K562 (cell line): ENCODE data around the gene PRKCB. TPM values are rescaled to one million over a fixed set of nuclear protein-coding genes. Genes with fewer than 3 reads are reported as not detected.
A peak's percentile ranks its signal among the peaks of the same experiment; 100 is the strongest.

ENCODE experiments used
- ATAC-seq: fragments of 200-7000 bp; cut with Tn5 transposase; 3 replicates; pipeline ENCODE4 v1.9.1; 2020; ENCODE audit warnings: moderate library complexity
- BruUV-seq: library from RNA; stranded (reverse); fragments of 400-500 nt; replicated peaks from 2 replicates; lab custom pipeline; 2021; lab: Mats Ljungman, UMichigan
- CTCF ChIA-PET: fragments of 300-600 bp; formaldehyde crosslinking; extraction: SDS; loops from one replicate; lab custom pipeline; 2021; ENCODE audit warnings: low intra/inter-chr PET ratio; lab: Yijun Ruan, JAX
- POLR2A ChIA-PET: fragments of 300-600, 350-650 bp; sonication (Branson Sonifier 250); formaldehyde crosslinking; extraction: SDS; loops from one replicate; lab custom pipeline; 2021; ENCODE audit warnings: antibody characterized with exemption, inconsistent platforms; lab: Yijun Ruan, JAX
- DNase-seq, 4 experiments: peaks; one replicate each; pipeline versions ENCODE4 v3.0.0 to v3.0.0-alpha.2; 2011 to 2018; ENCODE audit warnings: low spot score in 3 of 4, mixed read lengths in 3 of 4; ENCODE audit errors: extremely low read depth in 1 of 4
- FAIRE-seq: peaks from 2 replicates; lab custom pipeline; 2011; peaks lifted over from hg19 to GRCh38; lab: Jason Lieb, UNC
- H2AFZ ChIP-seq: 2 replicates; pipeline ENCODE4 v1.6.0; 2011; ENCODE audit warnings: low read depth, low read length, control low read depth, inconsistent platforms
- H3K27ac ChIP-seq: fragments of 200-600 bp; 3 replicates; pipeline ENCODE4 v1.8.0; 2011; ENCODE audit warnings: low read depth, mild to moderate bottlenecking, control low read depth, inconsistent platforms, low read length, moderate library complexity, mixed read lengths; ENCODE audit errors: extremely low read depth
- H3K27me3 ChIP-seq, 2 experiments: fragments of 300-600 bp in 1 of 2; 2 replicates in 1 of 2; 3 replicates in 1 of 2; pipeline versions ENCODE4 v1.6.0 to v1.8.0; 2011; ENCODE audit warnings: inconsistent platforms in 2 of 2, low read length in 2 of 2, mild to moderate bottlenecking in 1 of 2, mixed read lengths in 1 of 2, moderate library complexity in 1 of 2; ENCODE audit not compliant: control insufficient read depth in 2 of 2, insufficient read depth in 2 of 2
- H3K36me3 ChIP-seq: fragments of 300-600 bp; 3 replicates; pipeline ENCODE4 v1.8.0; 2011; ENCODE audit warnings: mild to moderate bottlenecking, low read length, inconsistent platforms; ENCODE audit not compliant: control insufficient read depth, insufficient read depth
- H3K4me1 ChIP-seq, 2 experiments: fragments of 200-600 bp in 1 of 2; replicated peaks in 1 of 2; 2 replicates in 1 of 2; 3 replicates in 1 of 2; pipeline versions ENCODE4 v1.5.1 to v1.8.0; 2011; ENCODE audit warnings: inconsistent platforms in 2 of 2, low read length in 2 of 2, mild to moderate bottlenecking in 1 of 2, mixed read lengths in 1 of 2, moderate library complexity in 1 of 2; ENCODE audit not compliant: control insufficient read depth in 2 of 2, insufficient read depth in 2 of 2
- H3K4me2 ChIP-seq: 2 replicates; pipeline ENCODE4 v1.6.1; 2011; ENCODE audit warnings: low read length, control low read depth, inconsistent platforms, mixed read lengths; ENCODE audit not compliant: insufficient read depth
- H3K4me3 ChIP-seq: fragments of 200-600 bp; sonication (generic), shearing (Covaris generic); 2 replicates; pipeline ENCODE4 v1.5.1; 2016; ENCODE audit warnings: control low read depth, inconsistent platforms
- H3K79me2 ChIP-seq: fragments of 200-600 bp; 3 replicates; pipeline ENCODE4 v1.8.0; 2011; ENCODE audit warnings: low read length, inconsistent platforms; ENCODE audit not compliant: control insufficient read depth, insufficient read depth
- H3K9ac ChIP-seq, 2 experiments: 2 replicates each; pipeline versions ENCODE4 v1.6.0 to v1.6.1; 2011; ENCODE audit warnings: low read depth in 2 of 2, low read length in 2 of 2, control low read depth in 1 of 2, inconsistent platforms in 1 of 2, mild to moderate bottlenecking in 1 of 2, mixed read lengths in 1 of 2; ENCODE audit not compliant: insufficient read depth in 1 of 2
- H3K9me1 ChIP-seq: one replicate; pipeline ENCODE4 v1.6.0; 2011; ENCODE audit warnings: inconsistent platforms, mild to moderate bottlenecking, low read length, moderate library complexity; ENCODE audit not compliant: control insufficient read depth, insufficient read depth
- H3K9me3 ChIP-seq: replicated peaks from 2 replicates; pipeline ENCODE4 v1.5.1; 2011; ENCODE audit warnings: low read depth, low read length, inconsistent platforms; ENCODE audit not compliant: control insufficient read depth, insufficient read depth
- H4K20me1 ChIP-seq: replicated peaks from 2 replicates; pipeline ENCODE4 v1.6.1; 2011; ENCODE audit warnings: low read length, inconsistent platforms, mixed read lengths; ENCODE audit not compliant: control insufficient read depth, insufficient read depth
- CBX1 ChIP-seq: sonication (generic); IDR thresholded peaks from 2 replicates; pipeline ENCODE4 v1.6.1; 2016; ENCODE audit warnings: antibody characterized with exemption, low read depth, mild to moderate bottlenecking
- DMBX1 ChIP-seq: fragments of 250-450 bp; sonication (Bioruptor Pico); IDR thresholded peaks from 2 replicates; pipeline ENCODE4 v1.8.0; 2022; ENCODE audit warnings: inconsistent platforms, mild to moderate bottlenecking, moderate library complexity, borderline replicate concordance
- HDAC2 ChIP-seq: fragments of 450-650 bp; IDR thresholded peaks from 2 replicates; pipeline ENCODE4 v1.6.1; 2016; ENCODE audit warnings: mild to moderate bottlenecking
- MXI1 ChIP-seq: IDR thresholded peaks from 2 replicates; pipeline ENCODE4 v1.6.1; 2011; ENCODE audit warnings: low read depth, mild to moderate bottlenecking, improper control_type of control experiment, low read length
- RBM25 ChIP-seq: fragments of 200-400 bp; formaldehyde crosslinking; IDR thresholded peaks from 2 replicates; pipeline ENCODE4 v1.6.1; 2018; ENCODE audit warnings: low read length, low read depth, moderate library complexity; ENCODE audit not compliant: severe bottlenecking
- RCOR1 ChIP-seq, 2 experiments: IDR thresholded peaks; 2 replicates each; pipeline ENCODE4 v1.6.1; 2012; ENCODE audit warnings: low read depth in 2 of 2, low read length in 2 of 2, borderline replicate concordance in 1 of 2, improper control_type of control experiment in 1 of 2
- SAP30 ChIP-seq: fragments of 200-600 bp; sonication (generic); IDR thresholded peaks from 2 replicates; pipeline ENCODE4 v1.6.1; 2012; ENCODE audit warnings: borderline replicate concordance, low read depth, mild to moderate bottlenecking, moderate library complexity, low read length, control low read depth, inconsistent platforms; ENCODE audit not compliant: insufficient read depth, poor library complexity, severe bottlenecking
- TFAM ChIP-seq: fragments of 250-450 bp; sonication (Bioruptor Pico); conservative IDR thresholded peaks from 2 replicates; pipeline ENCODE4 v1.5.0; 2021; ENCODE audit warnings: mild to moderate bottlenecking, moderate library complexity
- TOE1 ChIP-seq, 2 experiments: fragments of 450-650 bp in 1 of 2; sonication (generic) in 1 of 2; formaldehyde crosslinking in 1 of 2; IDR thresholded peaks; 2 replicates each; pipeline versions ENCODE4 v1.7.1 to v1.8.0; 2016 to 2022; ENCODE audit warnings: borderline replicate concordance in 2 of 2, mild to moderate bottlenecking in 2 of 2, antibody characterized with exemption in 1 of 2, inconsistent platforms in 1 of 2, low read depth in 1 of 2, missing genetic modification reagents in 1 of 2, moderate library complexity in 1 of 2
- ZNF24 ChIP-seq: fragments of 450-650 bp; IDR thresholded peaks from 2 replicates; pipeline ENCODE4 v1.6.1; 2016
- WGBS: fragments of 100-300 bp; shearing (Covaris generic); methylation state at CpG from one replicate; pipeline ENCODE4 v1.1.6; 2016; ENCODE audit warnings: low coverage, mixed read lengths; ENCODE audit not compliant: insufficient coverage; ENCODE audit errors: missing lambda C conversion rate; 5-methylcytosine and 5-hydroxymethylcytosine counted together
- in situ Hi-C: fragments of 300-500 bp; cut with MboI; formaldehyde crosslinking; loops from 4 replicates; pipeline ENCODE4 v1.15.0; 2018; ENCODE audit warnings: inconsistent platforms, mixed read lengths
- intact Hi-C: fragments of 100-400 bp; cut with micrococcal nuclease; formaldehyde crosslinking; loops from 2 replicates; pipeline ENCODE4 v1.14.2; 2022
- polyA plus RNA-seq, 8 experiments: library from polyadenylated mRNA; depleted of rRNA in 4 of 8; stranded (reverse) in 5 of 8; unstranded in 3 of 8; fragments of >200 nt; fragmentation: Nextera tagmentation in 2 of 8; fragmentation: Illumina TruSeq in 1 of 8; extraction: Ambion mirVana in 2 of 8; extraction: Trizol in 1 of 8; gene quantifications; 2 replicates each; pipeline versions ENCODE4 v1.2.1 to v1.2.3, GENCODE V29; 2011 to 2014; ENCODE audit warnings: inconsistent platforms in 1 of 8, missing spikeins in 1 of 8
- total RNA-seq, 7 experiments: library from RNA; depleted of rRNA in 6 of 7; stranded (reverse); fragments of >200 nt in 6 of 7; fragmentation: Illumina TruSeq in 2 of 7; extraction: Trizol in 2 of 7; gene quantifications; 2 replicates each; pipeline versions ENCODE4 v1.2.1 to v1.2.3, GENCODE V29; 2011 to 2021; ENCODE audit warnings: low replicate concordance in 1 of 7
- TF ChIP-seq, protein P1 (sequence below): fragments of 450-650 bp; IDR thresholded peaks from 2 replicates; pipeline ENCODE4 v1.6.1; 2017; ENCODE audit warnings: antibody characterized with exemption, mild to moderate bottlenecking
- TF ChIP-seq, protein P2 (sequence below): sonication (generic); formaldehyde crosslinking; IDR thresholded peaks from 2 replicates; pipeline ENCODE4 v1.8.0; 2023; ENCODE audit warnings: mild to moderate bottlenecking, missing genetic modification reagents

Gene PRKCB
- total and polyA plus RNA-seq, 9 of the 15 experiments (the other 6 are each of a cell fraction or from before 2014, with no cell fraction given): 49.9 to 276 (median 148) TPM

DNA sequence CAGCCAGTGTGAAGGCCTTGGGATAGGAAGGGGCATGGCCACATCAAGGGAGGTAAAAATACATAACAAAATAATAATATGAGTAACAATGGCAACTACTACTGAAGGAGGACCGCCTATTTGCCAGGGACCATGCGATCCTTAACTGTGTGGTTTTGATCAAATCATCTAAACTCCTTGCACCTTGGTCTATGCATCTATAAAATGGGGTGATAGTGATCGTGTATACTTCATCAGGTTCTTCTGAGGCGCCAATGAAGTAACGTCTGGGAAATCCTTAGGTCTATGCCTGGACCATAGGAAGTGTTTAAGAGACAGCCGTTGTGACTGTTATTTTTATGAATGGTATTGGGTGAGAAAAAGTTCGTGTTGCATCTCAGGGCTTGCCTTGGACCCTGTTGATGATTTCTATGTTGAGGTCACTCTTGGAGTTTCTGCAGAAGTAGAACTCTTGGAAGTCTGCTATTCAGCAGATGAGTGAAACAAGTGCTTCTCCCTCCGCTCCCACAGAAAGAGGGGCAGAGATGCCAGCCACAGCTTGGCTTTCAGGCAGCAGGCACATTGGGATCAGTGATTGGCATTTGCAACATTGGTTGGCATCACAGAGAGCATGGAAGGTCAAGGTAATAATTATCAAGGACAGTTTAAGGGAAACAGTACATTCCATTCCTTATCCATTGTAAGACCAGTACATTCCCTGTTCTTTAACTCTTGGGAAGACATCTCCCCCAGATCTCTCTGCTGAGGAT lies 63.1 kb downstream of the PRKCB start:
- FAIRE-seq (no peak), DNase-seq (no peak), ATAC-seq (no peak)
- Histone ChIP-seq H3K9ac (peak overlapping the region in 1 of 2 experiments; percentile 5; a peak in 1 of 4 replicates), H3K36me3 (peaks cover 49% of the 10 kb centered on the region), H2AFZ (no peak overlapping the region), H3K4me1 (peaks cover 12 to 53% of the 10 kb centered on the region in 2 experiments), H3K9me3 (no peaks in the 10 kb centered on the region), H3K9me1 (no peaks in the 10 kb centered on the region), H3K79me2 (peaks cover 91% of the 10 kb centered on the region), H3K27me3 (no peaks in the 10 kb centered on the region), H4K20me1 (no peaks in the 10 kb centered on the region), H3K4me3 (no peak overlapping the region), H3K27ac (peak overlapping the region; percentile 73), H3K4me2 (peak overlapping the region; percentile 10; the same call in 1 of the 2 replicates)
- intact Hi-C loops: no loop called here
- in situ Hi-C loops: no loop called here
- 84% methylated on average over 8 of the region's 8 CpGs for WGBS
- no TSS peak for BruUV-seq
- CTCF ChIA-PET: no interaction called here
- POLR2A ChIA-PET: interaction anchor here (0.6 kb wide), 1 partner anchor 127 kb away, joined by 3 read pairs; no protein-coding TSS in a partner anchor
- no peak for TF ChIP-seq MXI1
- TF ChIP-seq ZNF24: 0 out of 2 replicates have a peak, but pooled peaks have one; percentile 23
- TF ChIP-seq CBX1: 0 out of 2 replicates have a peak, but pooled peaks have one; percentile 21
- TF ChIP-seq, protein P1, sequence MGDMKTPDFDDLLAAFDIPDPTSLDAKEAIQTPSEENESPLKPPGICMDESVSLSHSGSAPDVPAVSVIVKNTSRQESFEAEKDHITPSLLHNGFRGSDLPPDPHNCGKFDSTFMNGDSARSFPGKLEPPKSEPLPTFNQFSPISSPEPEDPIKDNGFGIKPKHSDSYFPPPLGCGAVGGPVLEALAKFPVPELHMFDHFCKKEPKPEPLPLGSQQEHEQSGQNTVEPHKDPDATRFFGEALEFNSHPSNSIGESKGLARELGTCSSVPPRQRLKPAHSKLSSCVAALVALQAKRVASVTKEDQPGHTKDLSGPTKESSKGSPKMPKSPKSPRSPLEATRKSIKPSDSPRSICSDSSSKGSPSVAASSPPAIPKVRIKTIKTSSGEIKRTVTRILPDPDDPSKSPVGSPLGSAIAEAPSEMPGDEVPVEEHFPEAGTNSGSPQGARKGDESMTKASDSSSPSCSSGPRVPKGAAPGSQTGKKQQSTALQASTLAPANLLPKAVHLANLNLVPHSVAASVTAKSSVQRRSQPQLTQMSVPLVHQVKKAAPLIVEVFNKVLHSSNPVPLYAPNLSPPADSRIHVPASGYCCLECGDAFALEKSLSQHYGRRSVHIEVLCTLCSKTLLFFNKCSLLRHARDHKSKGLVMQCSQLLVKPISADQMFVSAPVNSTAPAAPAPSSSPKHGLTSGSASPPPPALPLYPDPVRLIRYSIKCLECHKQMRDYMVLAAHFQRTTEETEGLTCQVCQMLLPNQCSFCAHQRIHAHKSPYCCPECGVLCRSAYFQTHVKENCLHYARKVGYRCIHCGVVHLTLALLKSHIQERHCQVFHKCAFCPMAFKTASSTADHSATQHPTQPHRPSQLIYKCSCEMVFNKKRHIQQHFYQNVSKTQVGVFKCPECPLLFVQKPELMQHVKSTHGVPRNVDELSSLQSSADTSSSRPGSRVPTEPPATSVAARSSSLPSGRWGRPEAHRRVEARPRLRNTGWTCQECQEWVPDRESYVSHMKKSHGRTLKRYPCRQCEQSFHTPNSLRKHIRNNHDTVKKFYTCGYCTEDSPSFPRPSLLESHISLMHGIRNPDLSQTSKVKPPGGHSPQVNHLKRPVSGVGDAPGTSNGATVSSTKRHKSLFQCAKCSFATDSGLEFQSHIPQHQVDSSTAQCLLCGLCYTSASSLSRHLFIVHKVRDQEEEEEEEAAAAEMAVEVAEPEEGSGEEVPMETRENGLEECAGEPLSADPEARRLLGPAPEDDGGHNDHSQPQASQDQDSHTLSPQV: peak; percentile 44; the same call in 1 of the 2 replicates
- TF ChIP-seq DMBX1 (CRISPR knock-in tag): peak; percentile 61; the same call in 1 of the 2 replicates
- TF ChIP-seq TOE1 (IDR thresholded peaks at IDR 0.05; ENCODE audit: borderline replicate concordance): no peak
- no peak for TF ChIP-seq TOE1 (CRISPR knock-in tag; IDR thresholded peaks at IDR 0.05; ENCODE audit: borderline replicate concordance, low read depth)
- TF ChIP-seq, protein P2, sequence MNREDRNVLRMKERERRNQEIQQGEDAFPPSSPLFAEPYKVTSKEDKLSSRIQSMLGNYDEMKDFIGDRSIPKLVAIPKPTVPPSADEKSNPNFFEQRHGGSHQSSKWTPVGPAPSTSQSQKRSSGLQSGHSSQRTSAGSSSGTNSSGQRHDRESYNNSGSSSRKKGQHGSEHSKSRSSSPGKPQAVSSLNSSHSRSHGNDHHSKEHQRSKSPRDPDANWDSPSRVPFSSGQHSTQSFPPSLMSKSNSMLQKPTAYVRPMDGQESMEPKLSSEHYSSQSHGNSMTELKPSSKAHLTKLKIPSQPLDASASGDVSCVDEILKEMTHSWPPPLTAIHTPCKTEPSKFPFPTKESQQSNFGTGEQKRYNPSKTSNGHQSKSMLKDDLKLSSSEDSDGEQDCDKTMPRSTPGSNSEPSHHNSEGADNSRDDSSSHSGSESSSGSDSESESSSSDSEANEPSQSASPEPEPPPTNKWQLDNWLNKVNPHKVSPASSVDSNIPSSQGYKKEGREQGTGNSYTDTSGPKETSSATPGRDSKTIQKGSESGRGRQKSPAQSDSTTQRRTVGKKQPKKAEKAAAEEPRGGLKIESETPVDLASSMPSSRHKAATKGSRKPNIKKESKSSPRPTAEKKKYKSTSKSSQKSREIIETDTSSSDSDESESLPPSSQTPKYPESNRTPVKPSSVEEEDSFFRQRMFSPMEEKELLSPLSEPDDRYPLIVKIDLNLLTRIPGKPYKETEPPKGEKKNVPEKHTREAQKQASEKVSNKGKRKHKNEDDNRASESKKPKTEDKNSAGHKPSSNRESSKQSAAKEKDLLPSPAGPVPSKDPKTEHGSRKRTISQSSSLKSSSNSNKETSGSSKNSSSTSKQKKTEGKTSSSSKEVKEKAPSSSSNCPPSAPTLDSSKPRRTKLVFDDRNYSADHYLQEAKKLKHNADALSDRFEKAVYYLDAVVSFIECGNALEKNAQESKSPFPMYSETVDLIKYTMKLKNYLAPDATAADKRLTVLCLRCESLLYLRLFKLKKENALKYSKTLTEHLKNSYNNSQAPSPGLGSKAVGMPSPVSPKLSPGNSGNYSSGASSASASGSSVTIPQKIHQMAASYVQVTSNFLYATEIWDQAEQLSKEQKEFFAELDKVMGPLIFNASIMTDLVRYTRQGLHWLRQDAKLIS: no peak
- TF ChIP-seq HDAC2: 0 out of 2 replicates have a peak, but pooled peaks have one; percentile 73
- TF ChIP-seq RBM25: peak; percentile 94
- 0 out of 4 replicates have a peak, but pooled peaks of 1 of the 2 experiments have one; percentile 18 for TF ChIP-seq RCOR1 (IDR thresholded peaks at IDR 0.05; ENCODE audit: borderline replicate concordance in 1 of 2, low read depth in 2 of 2, low read length in 2 of 2)
- TF ChIP-seq SAP30: no peak
- no peak for TF ChIP-seq TFAM
